H1 (cell line): ENCODE results near the gene STXBP4. TPM values are rescaled to one million over a fixed set of nuclear protein-coding genes. Genes with fewer than 3 reads are reported as not detected.
A peak's percentile ranks its signal among the peaks of the same experiment; 100 is the strongest.

ENCODE experiments used
- CTCF ChIA-PET: fragments of 300-600 bp; sonication (Branson Sonifier 250); formaldehyde crosslinking; loops from one replicate; lab custom pipeline; 2021; ENCODE audit not compliant: partially characterized antibody; lab: Charles Lee
- POLR2A ChIA-PET: fragments of 300-600 bp; sonication (Branson Sonifier 250); formaldehyde crosslinking; loops from one replicate; lab custom pipeline; 2021; ENCODE audit warnings: inconsistent platforms; ENCODE audit not compliant: partially characterized antibody; lab: Charles Lee
- DNase-seq, 2 experiments: peaks; one replicate each; pipeline versions ENCODE4 v3.0.0 to v3.0.0-alpha.2; 2010 to 2022; ENCODE audit warnings: low spot score in 2 of 2, low read depth in 1 of 2, mixed read lengths in 1 of 2
- FAIRE-seq: peaks from 2 replicates; lab custom pipeline; 2011; peaks lifted over from hg19 to GRCh38; lab: Jason Lieb, UNC
- H2AFZ ChIP-seq: 2 replicates; pipeline ENCODE4 v1.8.1; 2012; ENCODE audit warnings: low read length, inconsistent platforms
- H2AK5ac ChIP-seq: 2 replicates; pipeline ENCODE4 v1.6.1; 2013; ENCODE audit warnings: low read depth, low read length
- H2BK120ac ChIP-seq: replicated peaks from 2 replicates; pipeline ENCODE3; 2013; ENCODE audit warnings: low read depth, low read length, inconsistent platforms
- H2BK12ac ChIP-seq: 2 replicates; pipeline ENCODE4 v1.6.1; 2013; ENCODE audit warnings: low read depth, low read length
- H2BK15ac ChIP-seq: 2 replicates; pipeline ENCODE4 v1.6.1; 2013; ENCODE audit warnings: low read length
- H2BK20ac ChIP-seq: 2 replicates; pipeline ENCODE4 v1.6.1; 2013; ENCODE audit warnings: low read length
- H2BK5ac ChIP-seq: 2 replicates; pipeline ENCODE4 v1.6.1; 2013; ENCODE audit warnings: low read depth, low read length
- H3K14ac ChIP-seq: 2 replicates; pipeline ENCODE4 v1.6.1; 2013; ENCODE audit warnings: inconsistent platforms; ENCODE audit not compliant: insufficient read length
- H3K18ac ChIP-seq: 2 replicates; pipeline ENCODE4 v1.6.1; 2013; ENCODE audit warnings: low read length; ENCODE audit errors: extremely low read depth
- H3K23ac ChIP-seq: 2 replicates; pipeline ENCODE4 v1.6.1; 2013; ENCODE audit warnings: inconsistent platforms; ENCODE audit not compliant: insufficient read length
- H3K23me2 ChIP-seq: 2 replicates; pipeline ENCODE4 v1.6.1; 2013; ENCODE audit warnings: low read depth, low read length
- H3K27ac ChIP-seq: 2 replicates; pipeline ENCODE4 v1.6.1; 2011; ENCODE audit warnings: low read depth, low read length, inconsistent platforms
- H3K27me3 ChIP-seq, 4 experiments: replicated peaks in 1 of 4; 1 replicate in 1 of 4; 2 replicates in 3 of 4; pipeline versions ENCODE4 v1.6.1 to v1.8.1; 2011 to 2013; ENCODE audit warnings: low read length in 3 of 4, mild to moderate bottlenecking in 3 of 4, inconsistent platforms in 2 of 4, mixed read lengths in 2 of 4, moderate library complexity in 1 of 4; ENCODE audit not compliant: control insufficient read depth in 3 of 4, insufficient read depth in 3 of 4; ENCODE audit errors: extremely low read depth in 1 of 4
- H3K36me3 ChIP-seq, 4 experiments: 2 replicates each; pipeline versions ENCODE4 v1.6.1 to v1.8.1; 2011 to 2013; ENCODE audit warnings: mild to moderate bottlenecking in 4 of 4, low read length in 3 of 4, moderate library complexity in 2 of 4, control low read depth in 1 of 4, inconsistent platforms in 1 of 4; ENCODE audit not compliant: insufficient read depth in 4 of 4, control insufficient read depth in 2 of 4
- H3K4ac ChIP-seq: replicated peaks from 2 replicates; pipeline ENCODE3; 2013; ENCODE audit warnings: low read length, low read depth, mixed read lengths, inconsistent platforms; ENCODE audit not compliant: insufficient read length
- H3K4me1 ChIP-seq, 4 experiments: replicated peaks in 1 of 4; 1 replicate in 1 of 4; 2 replicates in 3 of 4; pipeline versions ENCODE4 v1.6.1 to v1.8.1; 2011 to 2013; ENCODE audit warnings: low read length in 3 of 4, inconsistent platforms in 2 of 4, mixed read lengths in 1 of 4; ENCODE audit not compliant: insufficient read depth in 4 of 4, control insufficient read depth in 3 of 4
- H3K4me2 ChIP-seq, 2 experiments: 2 replicates each; pipeline versions ENCODE4 v1.6.1 to v1.8.1; 2011 to 2013; ENCODE audit warnings: low read depth in 2 of 2, low read length in 2 of 2, control low read depth in 1 of 2, inconsistent platforms in 1 of 2, mild to moderate bottlenecking in 1 of 2; ENCODE audit not compliant: insufficient read depth in 1 of 2
- H3K4me3 ChIP-seq, 4 experiments: fragments of 200-600, 300-600 bp in 1 of 4; sonication (generic), shearing (Covaris generic), sonication (Bioruptor Twin) in 1 of 4; 2 replicates each; pipeline versions ENCODE4 v1.5.1 to v1.8.1; 2011 to 2016; ENCODE audit warnings: low read length in 4 of 4, low read depth in 3 of 4, control low read depth in 2 of 4, inconsistent platforms in 2 of 4, mild to moderate bottlenecking in 2 of 4, mixed read lengths in 1 of 4, moderate library complexity in 1 of 4; ENCODE audit not compliant: insufficient read depth in 2 of 4; ENCODE audit errors: extremely low read depth in 1 of 4
- H3K56ac ChIP-seq: replicated peaks from 2 replicates; pipeline ENCODE3; 2013; ENCODE audit warnings: low read depth, mild to moderate bottlenecking, mixed read lengths, low read length, inconsistent platforms; ENCODE audit not compliant: insufficient read length
- H3K79me1 ChIP-seq: 2 replicates; pipeline ENCODE4 v1.6.1; 2013; ENCODE audit warnings: low read depth, low read length, control low read depth
- H3K79me2 ChIP-seq, 2 experiments: 2 replicates each; pipeline versions ENCODE4 v1.6.1 to v1.8.1; 2012 to 2013; ENCODE audit warnings: low read length in 2 of 2, mild to moderate bottlenecking in 2 of 2, inconsistent platforms in 1 of 2; ENCODE audit not compliant: insufficient read depth in 2 of 2, control insufficient read depth in 1 of 2
- H3K9ac ChIP-seq, 4 experiments: replicated peaks in 1 of 4; 1 replicate in 1 of 4; 2 replicates in 3 of 4; pipeline versions ENCODE4 v1.6.1 to v1.8.1; 2011 to 2013; ENCODE audit warnings: low read depth in 3 of 4, low read length in 3 of 4, control low read depth in 2 of 4, mild to moderate bottlenecking in 2 of 4, moderate library complexity in 2 of 4, inconsistent platforms in 1 of 4; ENCODE audit errors: extremely low read depth in 1 of 4
- H3K9me3 ChIP-seq, 2 experiments: 2 replicates each; pipeline versions ENCODE4 v1.6.1 to v1.8.1; 2012 to 2013; ENCODE audit warnings: mild to moderate bottlenecking in 2 of 2, moderate library complexity in 2 of 2, control low read depth in 1 of 2, inconsistent platforms in 1 of 2, low read depth in 1 of 2, low read length in 1 of 2, mixed read lengths in 1 of 2; ENCODE audit not compliant: insufficient read depth in 2 of 2
- H4K20me1 ChIP-seq, 2 experiments: replicated peaks in 1 of 2; 2 replicates each; pipeline versions ENCODE3 to v1.8.1; 2011 to 2013; ENCODE audit warnings: inconsistent platforms in 2 of 2, low read length in 2 of 2, mild to moderate bottlenecking in 1 of 2; ENCODE audit not compliant: insufficient read depth in 2 of 2, control insufficient read depth in 1 of 2
- H4K5ac ChIP-seq: 2 replicates; pipeline ENCODE4 v1.6.1; 2013; ENCODE audit warnings: low read length, low read depth, mixed read lengths, inconsistent platforms; ENCODE audit not compliant: insufficient read length
- H4K8ac ChIP-seq: 2 replicates; pipeline ENCODE4 v1.8.0; 2013; ENCODE audit warnings: mild to moderate bottlenecking, moderate library complexity, low read length, inconsistent platforms; ENCODE audit not compliant: insufficient read depth; ENCODE audit errors: extremely low read depth
- H4K91ac ChIP-seq: replicated peaks from 2 replicates; pipeline ENCODE3; 2013; ENCODE audit warnings: low read length, mixed read lengths, inconsistent platforms; ENCODE audit not compliant: insufficient read length
- CREB1 ChIP-seq: IDR thresholded peaks from 2 replicates; pipeline ENCODE4 v1.6.1; 2012; ENCODE audit warnings: inconsistent platforms
- CTBP2 ChIP-seq: IDR thresholded peaks from 2 replicates; pipeline ENCODE4 v1.7.0; 2011; ENCODE audit warnings: borderline replicate concordance, mild to moderate bottlenecking, moderate library complexity, mixed read lengths, low read length; ENCODE audit not compliant: insufficient read depth, insufficient read length
- CTCF ChIP-seq, 3 experiments: IDR thresholded peaks; 1 replicate in 2 of 3; 2 replicates in 1 of 3; pipeline versions ENCODE4 v1.5.1 to v1.6.1; 2011; ENCODE audit warnings: low read length in 3 of 3, mild to moderate bottlenecking in 3 of 3, inconsistent platforms in 2 of 3, low read depth in 1 of 3, moderate library complexity in 1 of 3; ENCODE audit not compliant: insufficient read depth in 1 of 3; ENCODE audit errors: control extremely low read depth in 1 of 3
- MAX ChIP-seq: IDR thresholded peaks from 2 replicates; pipeline ENCODE4 v1.6.1; 2012; ENCODE audit warnings: inconsistent platforms
- POLR2A ChIP-seq, 2 experiments: IDR thresholded peaks; 1 replicate in 1 of 2; 2 replicates in 1 of 2; pipeline ENCODE4 v1.6.1; 2011; ENCODE audit warnings: low read depth in 2 of 2, low read length in 2 of 2, mild to moderate bottlenecking in 2 of 2; ENCODE audit errors: control extremely low read depth in 1 of 2
- RNF2 ChIP-seq: fragments of 200-900, 300-1000 bp; sonication (generic); IDR thresholded peaks from 2 replicates; pipeline ENCODE4 v1.7.1; 2016; ENCODE audit warnings: borderline replicate concordance, low read depth, mild to moderate bottlenecking, antibody characterized with exemption, low read length; ENCODE audit not compliant: poor library complexity, severe bottlenecking; ENCODE audit errors: missing control alignments
- RXRA ChIP-seq: IDR thresholded peaks from 2 replicates; pipeline ENCODE4 v1.6.1; 2011; ENCODE audit warnings: low read depth, mild to moderate bottlenecking, low read length, moderate library complexity; ENCODE audit not compliant: insufficient read depth
- TAF7 ChIP-seq: optimal IDR thresholded peaks from 2 replicates; pipeline ENCODE3; 2011; ENCODE audit warnings: low read depth, mild to moderate bottlenecking, inconsistent platforms, low read length, moderate library complexity, borderline replicate concordance
- TCF12 ChIP-seq: IDR thresholded peaks from 2 replicates; pipeline ENCODE4 v1.6.1; 2011; ENCODE audit warnings: low read depth, mild to moderate bottlenecking, low read length
- TEAD4 ChIP-seq: IDR thresholded peaks from 2 replicates; pipeline ENCODE4 v1.6.1; 2012; ENCODE audit warnings: low read depth, low read length, inconsistent platforms, mixed read lengths
- YY1 ChIP-seq: IDR thresholded peaks from 2 replicates; pipeline ENCODE4 v1.6.1; 2011; ENCODE audit warnings: low read depth, mild to moderate bottlenecking, low read length
- ZNF274 ChIP-seq: IDR thresholded peaks from 2 replicates; pipeline ENCODE4 v1.7.0; 2012; ENCODE audit warnings: low read length, borderline replicate concordance; ENCODE audit errors: extremely low read depth
- WGBS, 2 experiments: shearing (Covaris generic) in 1 of 2; methylation state at CpG; one replicate each; pipeline versions ENCODE4 v1.1.6 to v1.1.7; 2013 to 2015; ENCODE audit warnings: low lambda C conversion rate in 2 of 2, mixed read lengths in 2 of 2, inconsistent platforms in 1 of 2, low coverage in 1 of 2, missing lambda C conversion rate in 1 of 2; ENCODE audit not compliant: insufficient replicate concordance in 2 of 2, insufficient coverage in 1 of 2, insufficient read length in 1 of 2; ENCODE audit errors: extremely low coverage in 1 of 2, missing lambda C conversion rate in 1 of 2; 5-methylcytosine and 5-hydroxymethylcytosine counted together
- polyA plus RNA-seq, 7 experiments: library from polyadenylated mRNA; depleted of rRNA in 3 of 7; stranded (reverse) in 5 of 7; unstranded in 2 of 7; fragments of >200 nt in 5 of 7; fragments of 200-250 nt in 2 of 7; gene quantifications; 1 replicate in 5 of 7; 2 replicates in 1 of 7; 4 replicates in 1 of 7; pipeline versions ENCODE4 v1.2.1 to v1.2.3, GENCODE V29; 2011 to 2013; ENCODE audit warnings: missing spikeins in 2 of 7, mixed read lengths in 2 of 7
- total RNA-seq: library from RNA; stranded (reverse); fragmentation: NEBNext Ultra II Directional; extraction: Animal tissue kit (Norgen Biotek cat#: 25700); gene quantifications from 2 replicates; pipeline ENCODE4 v1.2.1, GENCODE V29; 2021

The STXBP4 gene
- total and polyA plus RNA-seq, 2 of the 8 experiments (the other 6 are each of a cell fraction or from before 2014, with no cell fraction given): 3.2 to 18.5 TPM

- TF ChIP-seq TCF12 (no peak), POLR2A (IDR thresholded peaks at IDR 0.05; ENCODE audit: control extremely low read depth in 1 of 2, low read depth in 2 of 2, low read length in 2 of 2) (no peak), MAX (no peak), RNF2 (no peak), CTBP2 (no peak), TEAD4 (no peak), CTCF (IDR thresholded peaks at IDR 0.05; ENCODE audit: control extremely low read depth in 1 of 3, insufficient read depth in 1 of 3, low read depth in 1 of 3, low read length in 3 of 3) (no peak), TAF7 (no peak), RXRA (no peak), ZNF274 (no peak), YY1 (no peak), CREB1 (no peak)
- H2BK120ac ChIP-seq: no peak overlapping the region
- H4K5ac ChIP-seq: no peak overlapping the region
- H3K4me1 ChIP-seq: no peaks in the 10 kb centered on the region
- ChIA-PET POLR2A (no interaction called here), CTCF (interaction anchor here (0.5 kb wide), 1 partner anchor 97 kb away, joined by 3 read pairs; no protein-coding TSS in a partner anchor)
- H2AFZ ChIP-seq: no peak overlapping the region
- no peaks in the 10 kb centered on the region for H3K79me2 ChIP-seq
- no peak overlapping the region for H4K8ac ChIP-seq
- no peaks in the 10 kb centered on the region for H3K23me2 ChIP-seq
- H3K4me3 ChIP-seq: no peak overlapping the region
- H3K79me1 ChIP-seq: no peaks in the 10 kb centered on the region
- H3K14ac ChIP-seq: no peak overlapping the region
- H2BK20ac ChIP-seq: no peak overlapping the region
- H2BK5ac ChIP-seq: no peak overlapping the region
- H3K27ac ChIP-seq: no peak overlapping the region
- no peak overlapping the region for H3K18ac ChIP-seq
- no peaks in the 10 kb centered on the region for H3K36me3 ChIP-seq
- no peak overlapping the region for H2BK12ac ChIP-seq
- no peaks in the 10 kb centered on the region for H4K20me1 ChIP-seq
- no peak overlapping the region for H4K91ac ChIP-seq
- H2AK5ac ChIP-seq: no peak overlapping the region
- no peak overlapping the region for H3K4me2 ChIP-seq
- H3K4ac ChIP-seq: no peak overlapping the region
- no peak overlapping the region for H3K56ac ChIP-seq
- H3K9ac ChIP-seq: no peak overlapping the region
- WGBS, 2 experiments: 85% methylated on average over 5 of the region's 5 CpGs; no CpG with 5 or more reads in 1 of the 2 experiments
- FAIRE-seq (no peak), DNase-seq (no peak)
- H3K23ac ChIP-seq: no peak overlapping the region
- H3K9me3 ChIP-seq: no peaks in the 10 kb centered on the region
- no peaks in the 10 kb centered on the region for H3K27me3 ChIP-seq
- peak overlapping the region; percentile 61; the same call in 1 of the 2 replicates for H2BK15ac ChIP-seq
Observed at GRCh38 chr17:55212880-55213279, 244.3 kb downstream of the STXBP4 start.
